Fibroblast of upper back skin (primary cell): ENCODE data around the gene GOLT1A.

Experiments used
- DNase-seq: peaks from one replicate; pipeline ENCODE4 v3.0.0-alpha.2; 2013

GOLT1A gene, protein sequence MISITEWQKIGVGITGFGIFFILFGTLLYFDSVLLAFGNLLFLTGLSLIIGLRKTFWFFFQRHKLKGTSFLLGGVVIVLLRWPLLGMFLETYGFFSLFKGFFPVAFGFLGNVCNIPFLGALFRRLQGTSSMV

GRCh38 chr1:204213668-204214662 lies at the start of gene GOLT1A:
TSS of gene GOLT1A (minus strand) at chr1:204213988. CDS start at chr1:204213906, 82 bp downstream.
- DNase-seq = peak; percentile 79

- no peak for DNase-seq
These were observed 49.6 kb upstream of the GOLT1A start for GRCh38 chr1:204263254-204263910.

- no peak for DNase-seq
These were observed 48.9 kb upstream of the GOLT1A start for GRCh38 chr1:204262506-204263253.

DNA sequence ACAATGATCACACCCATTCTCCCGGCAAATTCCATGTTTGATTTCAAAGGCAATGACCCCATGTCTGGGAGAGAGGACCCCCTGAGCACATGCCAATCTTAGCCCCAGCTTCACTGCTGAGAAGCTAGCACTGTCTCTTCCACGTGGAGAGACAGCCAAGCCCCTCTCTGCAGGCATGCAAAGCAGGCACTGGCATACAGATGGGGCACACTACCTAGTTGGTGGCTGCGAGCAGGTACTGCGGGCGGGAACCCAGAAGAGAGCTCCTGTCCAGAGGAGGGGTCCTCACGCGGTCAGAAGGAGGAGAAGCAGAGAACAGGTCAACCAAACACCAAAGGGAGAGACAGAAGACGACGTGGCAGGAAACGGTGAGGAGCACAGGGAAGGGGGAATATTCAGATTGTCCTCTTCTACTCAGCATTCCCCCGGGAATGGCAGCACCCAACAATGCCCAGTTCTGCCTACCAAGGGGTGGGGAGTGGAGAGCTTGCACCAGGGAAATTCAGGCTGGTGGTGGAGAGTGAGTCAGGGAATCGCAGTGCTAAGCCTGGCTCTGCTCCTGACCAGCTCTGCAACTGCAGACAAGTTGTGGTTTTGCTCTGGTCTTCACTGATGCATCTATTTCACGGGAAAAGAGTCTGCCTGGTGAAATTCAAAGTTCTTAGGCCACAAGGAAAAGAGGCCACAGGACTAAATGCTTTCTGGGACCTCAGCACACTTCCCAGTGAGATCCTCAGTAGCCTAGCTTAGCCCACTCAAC lies 48.1 kb upstream of the GOLT1A start:
- DNase-seq = peak; percentile 58

DNA sequence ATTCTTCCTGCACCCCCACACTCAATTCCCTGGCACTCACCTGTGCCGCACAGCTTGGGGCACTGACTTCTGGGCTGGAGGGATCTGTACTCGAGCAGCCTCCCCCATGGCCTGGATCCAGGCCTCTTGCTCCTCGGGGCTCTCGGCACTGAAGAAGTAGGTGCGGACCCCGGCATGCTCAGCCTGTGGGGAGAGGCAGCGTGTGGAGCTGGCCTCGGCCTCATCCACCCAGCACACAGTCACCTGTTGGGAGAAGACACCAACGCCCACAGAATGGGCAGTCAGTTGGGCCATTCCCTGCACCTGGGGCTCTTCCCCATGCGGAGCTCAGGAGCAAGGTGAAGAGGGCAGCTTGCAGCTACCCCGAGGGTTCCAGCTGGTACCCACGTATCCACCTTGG lies 47.5 kb upstream of the GOLT1A start:
- DNase-seq = no peak

DNA sequence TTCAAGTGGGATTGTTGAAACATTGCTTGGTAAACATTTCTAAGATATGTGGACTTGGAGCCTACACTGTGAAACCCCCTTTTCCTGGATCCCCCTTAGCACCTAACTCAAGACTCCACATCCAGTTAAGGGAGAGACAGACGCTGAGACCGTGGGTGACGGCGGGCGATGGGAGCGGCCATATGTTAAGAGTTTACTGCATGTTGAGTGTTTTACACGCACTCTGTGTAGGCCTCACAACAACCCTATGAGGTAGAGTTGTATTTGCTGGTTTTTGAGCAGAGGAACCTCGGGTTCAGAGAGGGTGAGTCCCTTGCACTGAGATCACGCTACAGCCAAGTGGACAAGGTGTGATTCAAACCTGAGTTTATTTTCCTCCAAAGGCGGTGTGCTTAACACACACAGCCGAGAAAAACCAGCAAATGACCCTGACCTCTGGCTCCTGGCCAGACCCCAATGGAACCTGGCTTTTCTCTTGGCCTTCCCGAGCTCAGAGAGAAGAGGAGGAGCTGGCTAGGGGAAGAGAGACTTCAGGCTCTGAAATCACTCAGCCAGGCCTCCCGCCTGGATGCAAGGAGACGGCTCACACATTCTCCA lies 46.9 kb upstream of the GOLT1A start:
- DNase-seq = no peak

GRCh38 chr1:204259782-204260181 lies 46.0 kb upstream of the GOLT1A start:
- DNase-seq = no peak

DNA sequence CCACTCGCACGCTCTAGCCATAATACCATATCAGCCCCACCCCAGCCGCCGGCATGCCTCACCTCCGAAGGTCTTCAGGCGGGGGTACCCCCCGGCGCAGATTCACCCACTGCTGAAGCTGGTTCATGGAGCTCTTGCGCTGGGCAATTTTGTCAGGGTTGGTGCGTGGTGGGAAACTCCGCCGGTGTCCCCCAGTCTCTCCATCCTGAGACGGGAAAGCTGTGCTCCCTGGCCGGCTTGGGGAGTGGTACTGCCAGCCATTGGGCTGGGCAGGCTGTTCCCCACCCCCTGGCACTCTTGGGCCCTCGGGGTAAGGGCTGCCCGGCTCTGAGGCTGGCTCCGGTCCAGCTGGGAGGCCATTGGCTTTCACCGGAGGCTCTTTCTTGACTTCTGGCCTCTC lies 45.4 kb upstream of the GOLT1A start:
- DNase-seq = no peak

DNA sequence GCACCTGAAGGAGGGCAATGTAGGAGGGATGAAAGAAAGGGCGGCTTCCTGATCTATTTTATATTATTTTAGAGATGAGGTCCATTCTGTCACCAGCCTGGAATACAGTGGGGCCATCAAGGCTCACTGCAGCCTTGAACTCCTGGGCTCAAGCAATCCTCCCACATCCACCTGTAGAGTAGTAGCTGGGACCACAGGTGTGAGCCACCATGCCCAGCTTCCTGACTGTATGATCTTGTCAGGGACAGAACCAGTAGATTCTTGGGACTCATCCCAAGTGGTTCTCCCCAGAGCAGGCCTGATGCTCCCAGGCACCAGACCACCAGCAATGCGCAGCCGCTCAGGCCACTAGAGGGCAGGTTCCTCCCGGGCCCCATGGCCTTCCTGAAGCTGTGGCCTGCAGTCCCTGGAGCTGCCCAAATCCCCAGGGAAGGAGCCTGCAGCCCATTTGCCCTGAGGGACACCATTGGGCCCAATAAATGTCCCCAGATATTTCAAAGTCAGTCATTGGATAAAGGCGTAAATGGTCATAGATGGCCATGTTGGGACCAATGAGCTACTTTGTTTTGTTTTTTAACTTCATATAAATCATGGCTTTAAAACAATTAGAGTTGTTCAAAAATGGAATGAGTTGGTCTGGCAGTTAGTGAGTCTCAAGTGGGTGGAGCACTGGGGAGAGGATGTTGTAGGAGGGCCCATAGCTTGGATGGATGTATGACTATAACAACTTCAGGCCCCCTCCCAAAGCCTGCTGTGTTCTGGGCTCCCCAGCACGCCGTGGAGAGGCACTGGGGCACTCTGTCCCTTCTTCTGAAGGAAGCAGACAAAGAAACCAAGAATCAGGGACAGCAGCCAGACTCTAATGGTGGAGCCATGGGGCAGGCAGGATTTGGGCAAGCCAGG lies 44.7 kb upstream of the GOLT1A start:
- DNase-seq = peak; percentile 53

- no peak for DNase-seq
These were observed 43.7 kb upstream of the GOLT1A start for GRCh38 chr1:204257446-204257845.

DNA sequence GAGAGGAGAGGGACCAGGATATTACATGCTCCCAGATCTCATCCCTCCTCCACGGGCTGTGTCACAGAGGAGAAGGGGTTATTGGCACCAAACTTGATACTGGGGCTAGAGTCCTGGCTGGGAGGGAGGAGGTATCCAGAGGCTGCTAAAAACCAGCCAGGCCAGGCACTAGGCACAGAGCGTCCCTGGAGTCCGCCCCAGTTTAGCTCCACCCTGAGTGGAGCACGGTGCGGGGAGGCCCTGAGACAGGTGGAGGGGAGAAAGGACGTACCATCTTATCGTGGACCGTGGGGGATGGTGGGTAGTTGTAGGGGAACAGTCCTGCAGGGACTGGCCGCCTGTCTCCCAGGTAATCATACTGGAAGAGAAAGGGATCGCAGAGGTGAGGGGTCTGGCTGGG lies 42.7 kb upstream of the GOLT1A start:
- DNase-seq = no peak

GRCh38 chr1:204255966-204256365 lies 42.2 kb upstream of the GOLT1A start:
- peak; percentile 31 for DNase-seq

DNA sequence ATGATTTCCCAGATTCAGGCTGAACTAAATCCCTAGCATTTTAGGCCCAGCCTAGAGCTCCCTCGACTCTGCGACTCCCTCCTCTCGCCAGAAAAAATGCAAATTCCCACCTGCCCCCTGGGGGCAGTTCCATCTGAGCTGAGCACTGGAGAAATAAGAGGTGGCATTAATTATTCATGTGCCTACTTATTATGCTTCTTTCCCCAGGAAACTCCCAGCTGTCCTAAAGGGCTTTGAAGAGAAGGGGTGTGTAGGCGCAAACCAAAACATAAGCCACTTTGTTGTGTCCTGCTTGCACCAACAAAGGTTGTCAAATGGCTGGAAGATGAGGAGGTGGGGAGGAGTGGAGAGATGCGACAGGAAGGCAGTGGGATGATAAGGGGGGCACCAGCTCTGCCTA lies 41.4 kb upstream of the GOLT1A start:
- no peak for DNase-seq

DNA sequence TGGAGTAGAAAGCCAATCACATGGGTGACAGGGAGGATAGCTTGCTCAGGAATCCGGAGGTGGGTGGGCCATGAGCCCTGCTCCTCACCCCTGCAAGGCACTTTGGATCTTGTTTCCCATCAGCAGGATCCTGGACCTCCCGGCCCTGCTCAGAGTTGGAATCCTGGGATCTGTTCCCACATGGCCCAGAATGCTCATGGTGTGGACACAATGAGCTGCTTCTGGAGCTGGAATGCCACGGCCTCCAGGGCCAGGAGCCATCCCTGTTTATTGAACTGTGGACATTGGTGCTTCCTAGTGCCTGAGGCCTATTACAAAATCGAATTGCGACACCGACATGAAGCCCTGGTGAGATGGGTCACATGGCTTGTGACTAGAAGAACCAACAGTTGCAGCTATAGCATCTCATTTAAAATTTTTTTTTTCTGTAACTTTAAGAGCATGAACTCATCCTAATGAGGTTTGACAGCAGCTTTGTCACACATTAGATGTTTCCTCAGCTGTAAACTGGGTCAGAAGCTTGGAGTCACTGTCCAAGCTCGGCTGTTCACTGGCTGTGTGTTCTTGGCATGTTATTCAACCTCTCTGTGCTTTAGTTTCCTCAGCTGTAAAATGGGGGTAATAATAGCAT lies 40.4 kb upstream of the GOLT1A start:
- peak; percentile 15 for DNase-seq

DNA sequence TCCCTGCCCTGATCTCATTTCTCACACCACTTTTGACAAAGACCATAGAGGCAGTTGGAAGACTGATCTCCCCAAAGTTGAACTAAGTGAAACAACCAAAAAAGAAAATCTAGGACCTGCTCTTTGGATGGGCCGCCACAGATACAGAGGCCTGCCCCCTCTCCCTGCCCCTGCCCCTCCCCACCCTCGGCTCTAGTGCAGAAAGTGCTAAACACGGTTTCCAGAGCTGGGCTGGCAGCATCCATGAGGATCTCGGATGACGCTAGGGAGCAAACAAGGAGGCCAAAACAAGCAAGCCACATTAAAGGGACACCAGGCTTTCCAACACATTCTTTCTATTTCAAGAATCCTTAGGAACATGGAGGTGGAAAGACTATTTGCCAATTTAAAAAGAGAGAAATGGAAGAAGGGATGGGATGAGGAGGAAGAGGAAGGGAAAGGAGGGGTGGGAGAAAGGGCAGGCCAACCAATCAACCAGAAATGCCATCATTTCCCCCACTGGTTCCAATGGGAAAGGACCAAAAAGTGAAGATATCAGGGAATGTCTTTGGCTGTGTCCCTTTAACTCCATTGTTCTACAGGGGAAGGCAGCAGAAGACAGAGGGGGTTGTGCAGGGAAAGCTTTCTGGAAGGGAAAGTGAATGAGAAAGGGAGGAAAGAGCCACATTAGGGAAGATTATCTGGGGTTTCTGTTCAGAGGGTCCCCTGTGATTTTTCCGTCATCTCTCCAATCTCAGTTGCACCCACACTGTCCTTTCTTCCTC lies 38.3 kb upstream of the GOLT1A start:
- no peak for DNase-seq

- no peak for DNase-seq
These were observed 37.5 kb upstream of the GOLT1A start for GRCh38 chr1:204251286-204251685.

DNA sequence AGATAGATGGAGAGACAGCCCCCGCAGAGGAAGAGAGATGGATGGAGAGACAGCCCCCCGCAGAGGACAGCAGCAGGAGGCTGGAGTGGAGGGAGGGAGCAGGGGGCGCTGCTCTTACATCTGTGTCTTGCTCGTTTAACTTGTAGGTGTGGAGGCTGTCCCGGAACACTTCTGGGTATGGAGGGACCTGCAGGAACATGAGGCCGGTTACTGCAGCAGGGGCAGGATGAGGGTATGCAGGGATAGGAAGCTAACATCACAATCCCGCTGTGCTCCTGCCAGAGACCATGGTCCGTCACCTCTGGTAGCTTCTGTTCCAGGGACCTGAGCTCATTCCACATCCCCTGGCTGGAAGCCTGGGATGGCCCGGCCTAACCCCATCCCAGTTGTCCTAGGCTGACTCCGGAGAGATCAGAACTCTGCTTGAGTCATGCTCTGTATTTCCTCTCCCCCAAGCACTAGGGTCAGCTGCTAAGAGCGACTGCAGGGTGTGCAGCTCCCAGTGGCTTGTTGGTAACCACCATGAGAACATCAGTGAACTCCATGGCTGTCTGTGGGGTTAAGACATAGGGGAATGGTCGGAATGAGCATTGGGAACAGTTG lies 36.7 kb upstream of the GOLT1A start:
- DNase-seq = no peak

GRCh38 chr1:204249736-204250427 lies 36.1 kb upstream of the GOLT1A start:
- DNase-seq = no peak
